H1 (cell line): ENCODE data around the gene CXorf65. TPM values are rescaled to one million over a fixed set of nuclear protein-coding genes. Genes with fewer than 3 reads are reported as not detected.

Source experiments
- CTCF ChIA-PET: fragments of 300-600 bp; sonication (Branson Sonifier 250); formaldehyde crosslinking; loops from one replicate; lab custom pipeline; 2021; ENCODE audit not compliant: partially characterized antibody; lab: Charles Lee
- POLR2A ChIA-PET: fragments of 300-600 bp; sonication (Branson Sonifier 250); formaldehyde crosslinking; loops from one replicate; lab custom pipeline; 2021; ENCODE audit warnings: inconsistent platforms; ENCODE audit not compliant: partially characterized antibody; lab: Charles Lee
- DNase-seq, 2 experiments: peaks; one replicate each; pipeline versions ENCODE4 v3.0.0 to v3.0.0-alpha.2; 2010 to 2022; ENCODE audit warnings: low spot score in 2 of 2, low read depth in 1 of 2, mixed read lengths in 1 of 2
- FAIRE-seq: peaks from 2 replicates; lab custom pipeline; 2011; peaks lifted over from hg19 to GRCh38; lab: Jason Lieb, UNC
- H2AFZ ChIP-seq: 2 replicates; pipeline ENCODE4 v1.8.1; 2012; ENCODE audit warnings: low read length, inconsistent platforms
- H2AK5ac ChIP-seq: 2 replicates; pipeline ENCODE4 v1.6.1; 2013; ENCODE audit warnings: low read depth, low read length
- H2BK120ac ChIP-seq: replicated peaks from 2 replicates; pipeline ENCODE3; 2013; ENCODE audit warnings: low read depth, low read length, inconsistent platforms
- H2BK12ac ChIP-seq: 2 replicates; pipeline ENCODE4 v1.6.1; 2013; ENCODE audit warnings: low read depth, low read length
- H2BK15ac ChIP-seq: 2 replicates; pipeline ENCODE4 v1.6.1; 2013; ENCODE audit warnings: low read length
- H2BK20ac ChIP-seq: 2 replicates; pipeline ENCODE4 v1.6.1; 2013; ENCODE audit warnings: low read length
- H2BK5ac ChIP-seq: 2 replicates; pipeline ENCODE4 v1.6.1; 2013; ENCODE audit warnings: low read depth, low read length
- H3K14ac ChIP-seq: 2 replicates; pipeline ENCODE4 v1.6.1; 2013; ENCODE audit warnings: inconsistent platforms; ENCODE audit not compliant: insufficient read length
- H3K18ac ChIP-seq: 2 replicates; pipeline ENCODE4 v1.6.1; 2013; ENCODE audit warnings: low read length; ENCODE audit errors: extremely low read depth
- H3K23ac ChIP-seq: 2 replicates; pipeline ENCODE4 v1.6.1; 2013; ENCODE audit warnings: inconsistent platforms; ENCODE audit not compliant: insufficient read length
- H3K23me2 ChIP-seq: 2 replicates; pipeline ENCODE4 v1.6.1; 2013; ENCODE audit warnings: low read depth, low read length
- H3K27ac ChIP-seq: 2 replicates; pipeline ENCODE4 v1.6.1; 2011; ENCODE audit warnings: low read depth, low read length, inconsistent platforms
- H3K27me3 ChIP-seq, 4 experiments: replicated peaks in 1 of 4; 1 replicate in 1 of 4; 2 replicates in 3 of 4; pipeline versions ENCODE4 v1.6.1 to v1.8.1; 2011 to 2013; ENCODE audit warnings: low read length in 3 of 4, mild to moderate bottlenecking in 3 of 4, inconsistent platforms in 2 of 4, mixed read lengths in 2 of 4, moderate library complexity in 1 of 4; ENCODE audit not compliant: control insufficient read depth in 3 of 4, insufficient read depth in 3 of 4; ENCODE audit errors: extremely low read depth in 1 of 4
- H3K36me3 ChIP-seq, 4 experiments: 2 replicates each; pipeline versions ENCODE4 v1.6.1 to v1.8.1; 2011 to 2013; ENCODE audit warnings: mild to moderate bottlenecking in 4 of 4, low read length in 3 of 4, moderate library complexity in 2 of 4, control low read depth in 1 of 4, inconsistent platforms in 1 of 4; ENCODE audit not compliant: insufficient read depth in 4 of 4, control insufficient read depth in 2 of 4
- H3K4ac ChIP-seq: replicated peaks from 2 replicates; pipeline ENCODE3; 2013; ENCODE audit warnings: low read length, low read depth, mixed read lengths, inconsistent platforms; ENCODE audit not compliant: insufficient read length
- H3K4me1 ChIP-seq, 4 experiments: replicated peaks in 1 of 4; 1 replicate in 1 of 4; 2 replicates in 3 of 4; pipeline versions ENCODE4 v1.6.1 to v1.8.1; 2011 to 2013; ENCODE audit warnings: low read length in 3 of 4, inconsistent platforms in 2 of 4, mixed read lengths in 1 of 4; ENCODE audit not compliant: insufficient read depth in 4 of 4, control insufficient read depth in 3 of 4
- H3K4me2 ChIP-seq, 2 experiments: 2 replicates each; pipeline versions ENCODE4 v1.6.1 to v1.8.1; 2011 to 2013; ENCODE audit warnings: low read depth in 2 of 2, low read length in 2 of 2, control low read depth in 1 of 2, inconsistent platforms in 1 of 2, mild to moderate bottlenecking in 1 of 2; ENCODE audit not compliant: insufficient read depth in 1 of 2
- H3K4me3 ChIP-seq, 4 experiments: fragments of 200-600, 300-600 bp in 1 of 4; sonication (generic), shearing (Covaris generic), sonication (Bioruptor Twin) in 1 of 4; 2 replicates each; pipeline versions ENCODE4 v1.5.1 to v1.8.1; 2011 to 2016; ENCODE audit warnings: low read length in 4 of 4, low read depth in 3 of 4, control low read depth in 2 of 4, inconsistent platforms in 2 of 4, mild to moderate bottlenecking in 2 of 4, mixed read lengths in 1 of 4, moderate library complexity in 1 of 4; ENCODE audit not compliant: insufficient read depth in 2 of 4; ENCODE audit errors: extremely low read depth in 1 of 4
- H3K56ac ChIP-seq: replicated peaks from 2 replicates; pipeline ENCODE3; 2013; ENCODE audit warnings: low read depth, mild to moderate bottlenecking, mixed read lengths, low read length, inconsistent platforms; ENCODE audit not compliant: insufficient read length
- H3K79me1 ChIP-seq: 2 replicates; pipeline ENCODE4 v1.6.1; 2013; ENCODE audit warnings: low read depth, low read length, control low read depth
- H3K79me2 ChIP-seq, 2 experiments: 2 replicates each; pipeline versions ENCODE4 v1.6.1 to v1.8.1; 2012 to 2013; ENCODE audit warnings: low read length in 2 of 2, mild to moderate bottlenecking in 2 of 2, inconsistent platforms in 1 of 2; ENCODE audit not compliant: insufficient read depth in 2 of 2, control insufficient read depth in 1 of 2
- H3K9ac ChIP-seq, 4 experiments: replicated peaks in 1 of 4; 1 replicate in 1 of 4; 2 replicates in 3 of 4; pipeline versions ENCODE4 v1.6.1 to v1.8.1; 2011 to 2013; ENCODE audit warnings: low read depth in 3 of 4, low read length in 3 of 4, control low read depth in 2 of 4, mild to moderate bottlenecking in 2 of 4, moderate library complexity in 2 of 4, inconsistent platforms in 1 of 4; ENCODE audit errors: extremely low read depth in 1 of 4
- H3K9me3 ChIP-seq, 2 experiments: 2 replicates each; pipeline versions ENCODE4 v1.6.1 to v1.8.1; 2012 to 2013; ENCODE audit warnings: mild to moderate bottlenecking in 2 of 2, moderate library complexity in 2 of 2, control low read depth in 1 of 2, inconsistent platforms in 1 of 2, low read depth in 1 of 2, low read length in 1 of 2, mixed read lengths in 1 of 2; ENCODE audit not compliant: insufficient read depth in 2 of 2
- H4K20me1 ChIP-seq, 2 experiments: replicated peaks in 1 of 2; 2 replicates each; pipeline versions ENCODE3 to v1.8.1; 2011 to 2013; ENCODE audit warnings: inconsistent platforms in 2 of 2, low read length in 2 of 2, mild to moderate bottlenecking in 1 of 2; ENCODE audit not compliant: insufficient read depth in 2 of 2, control insufficient read depth in 1 of 2
- H4K5ac ChIP-seq: 2 replicates; pipeline ENCODE4 v1.6.1; 2013; ENCODE audit warnings: low read length, low read depth, mixed read lengths, inconsistent platforms; ENCODE audit not compliant: insufficient read length
- H4K8ac ChIP-seq: 2 replicates; pipeline ENCODE4 v1.8.0; 2013; ENCODE audit warnings: mild to moderate bottlenecking, moderate library complexity, low read length, inconsistent platforms; ENCODE audit not compliant: insufficient read depth; ENCODE audit errors: extremely low read depth
- H4K91ac ChIP-seq: replicated peaks from 2 replicates; pipeline ENCODE3; 2013; ENCODE audit warnings: low read length, mixed read lengths, inconsistent platforms; ENCODE audit not compliant: insufficient read length
- CTCF ChIP-seq, 3 experiments: IDR thresholded peaks; 1 replicate in 2 of 3; 2 replicates in 1 of 3; pipeline versions ENCODE4 v1.5.1 to v1.6.1; 2011; ENCODE audit warnings: low read length in 3 of 3, mild to moderate bottlenecking in 3 of 3, inconsistent platforms in 2 of 3, low read depth in 1 of 3, moderate library complexity in 1 of 3; ENCODE audit not compliant: insufficient read depth in 1 of 3; ENCODE audit errors: control extremely low read depth in 1 of 3
- GABPA ChIP-seq: IDR thresholded peaks from 2 replicates; pipeline ENCODE4 v1.6.1; 2011; ENCODE audit warnings: mild to moderate bottlenecking, low read length, moderate library complexity, borderline replicate concordance; ENCODE audit not compliant: insufficient read depth
- RAD21 ChIP-seq, 2 experiments: IDR thresholded peaks in 1 of 2; conservative IDR thresholded peaks in 1 of 2; 2 replicates each; pipeline ENCODE4 v1.6.1; 2011; ENCODE audit warnings: low read depth in 2 of 2, low read length in 2 of 2, improper control_type of control experiment in 1 of 2, inconsistent platforms in 1 of 2, mild to moderate bottlenecking in 1 of 2, moderate library complexity in 1 of 2
- WGBS, 2 experiments: shearing (Covaris generic) in 1 of 2; methylation state at CpG; one replicate each; pipeline versions ENCODE4 v1.1.6 to v1.1.7; 2013 to 2015; ENCODE audit warnings: low lambda C conversion rate in 2 of 2, mixed read lengths in 2 of 2, inconsistent platforms in 1 of 2, low coverage in 1 of 2, missing lambda C conversion rate in 1 of 2; ENCODE audit not compliant: insufficient replicate concordance in 2 of 2, insufficient coverage in 1 of 2, insufficient read length in 1 of 2; ENCODE audit errors: extremely low coverage in 1 of 2, missing lambda C conversion rate in 1 of 2; 5-methylcytosine and 5-hydroxymethylcytosine counted together
- polyA plus RNA-seq, 7 experiments: library from polyadenylated mRNA; depleted of rRNA in 3 of 7; stranded (reverse) in 5 of 7; unstranded in 2 of 7; fragments of >200 nt in 5 of 7; fragments of 200-250 nt in 2 of 7; gene quantifications; 1 replicate in 5 of 7; 2 replicates in 1 of 7; 4 replicates in 1 of 7; pipeline versions ENCODE4 v1.2.1 to v1.2.3, GENCODE V29; 2011 to 2013; ENCODE audit warnings: missing spikeins in 2 of 7, mixed read lengths in 2 of 7
- total RNA-seq: library from RNA; stranded (reverse); fragmentation: NEBNext Ultra II Directional; extraction: Animal tissue kit (Norgen Biotek cat#: 25700); gene quantifications from 2 replicates; pipeline ENCODE4 v1.2.1, GENCODE V29; 2021

The CXorf65 gene
- total and polyA plus RNA-seq, 2 of the 8 experiments (the other 6 are each of a cell fraction or from before 2014, with no cell fraction given) = not detected

- Histone ChIP-seq H3K79me1 (no peaks in the 10 kb centered on the region), H3K23ac (no peak overlapping the region), H3K4ac (no peak overlapping the region), H3K27ac (no peak overlapping the region), H2AFZ (no peak overlapping the region), H3K9me3 (no peaks in the 10 kb centered on the region), H2BK12ac (no peak overlapping the region), H2BK20ac (no peak overlapping the region), H2BK5ac (no peak overlapping the region), H4K91ac (no peak overlapping the region), H4K20me1 (no peaks in the 10 kb centered on the region), H3K4me3 (no peak overlapping the region), H3K9ac (no peak overlapping the region), H2BK120ac (no peak overlapping the region), H4K5ac (no peak overlapping the region), H3K23me2 (peaks cover 5% of the 10 kb centered on the region; the same call in 1 of the 2 replicates), H4K8ac (no peak overlapping the region), H3K4me1 (peaks cover 4 to 17% (median 6%) of the 10 kb centered on the region in 4 experiments), H3K56ac (no peak overlapping the region), H3K27me3 (no peaks in the 10 kb centered on the region), H2BK15ac (no peak overlapping the region), H2AK5ac (no peak overlapping the region), H3K18ac (no peak overlapping the region), H3K4me2 (no peak overlapping the region; a peak in 1 of 4 replicates), H3K14ac (no peak overlapping the region), H3K36me3 (peaks cover 0 to 4% (median 0%) of the 10 kb centered on the region in 4 experiments; a peak in 1 of 8 replicates), H3K79me2 (no peaks in the 10 kb centered on the region)
- ChIA-PET CTCF (interaction anchor here (0.7 to 1.6 kb wide), 6 partner anchors 11 to 150 kb away, joined by 3 to 5 read pairs (median 4); no protein-coding TSS in a partner anchor), POLR2A (interaction anchor here (0.6 to 1.4 kb wide), 7 partner anchors 30 to 724 kb away, joined by 3 to 6 read pairs (median 3); partner anchors contain the start of gene GDPD2)
- DNase-seq (no peak), FAIRE-seq (no peak)
- 87% methylated on average over 12 of the region's 28 CpGs; no CpG with 5 or more reads in 1 of the 2 experiments for WGBS, 2 experiments
- TF ChIP-seq RAD21 (IDR thresholded peaks at IDR 0.05 in 1 of 2, conservative IDR thresholded peaks at IDR 0.05 in 1 of 2; ENCODE audit: low read depth in 2 of 2, low read length in 2 of 2) = peak in 1 of 2 experiments; percentile 34; a peak in 1 of 4 replicates
- TF ChIP-seq CTCF (IDR thresholded peaks at IDR 0.05; ENCODE audit: control extremely low read depth in 1 of 3, insufficient read depth in 1 of 3, low read depth in 1 of 3, low read length in 3 of 3) = peak in 2 of 3 experiments; percentile 7 to 19; a peak in 2 of 4 replicates
- TF ChIP-seq GABPA = no peak
These were observed 41.1 kb upstream of the CXorf65 start for GRCh38 chrX:71147496-71148277.
